ENCODE measurements around the gene BMP8B. TPM values are rescaled to one million over a fixed set of nuclear protein-coding genes. Genes with fewer than 3 reads are reported as not detected.
"Not testable (repeated sequence)": the region's sequence is repeated elsewhere in the genome, so short reads cannot be mapped to it uniquely, and the experiment has no call there.

BMP8B gene
- total RNA-seq, 1 donor from 2014 or later = 0.33 TPM

DNA sequence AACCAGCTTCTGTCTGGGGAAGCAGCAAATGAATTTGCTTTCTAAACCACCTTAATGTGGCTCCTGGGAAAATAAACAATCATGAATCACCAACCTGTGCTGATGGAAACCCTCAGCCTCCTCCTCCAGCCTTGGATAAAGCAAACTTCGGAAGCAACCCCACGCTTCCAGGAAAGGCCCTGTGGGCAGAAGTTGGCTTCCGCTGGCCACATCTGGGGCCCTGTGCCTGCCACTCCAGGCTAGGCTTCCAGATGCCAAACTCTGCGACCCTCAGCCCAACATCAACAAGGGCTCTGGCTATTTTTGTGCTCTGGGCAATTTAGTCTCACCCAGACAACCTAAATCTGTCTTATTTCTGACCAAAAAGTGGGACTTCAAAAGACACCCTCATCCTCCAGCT is 11.4 kb downstream of the BMP8B start:
- intact Hi-C loops (cut with micrococcal nuclease) = no loop called here
- H3K36me3 ChIP-seq = no peaks in the 10 kb centered on the region

GRCh38 chr1:39776886-39777285 is 11.8 kb downstream of the BMP8B start:
- DNase-seq = no peak
- no peaks in the 10 kb centered on the region for H3K4me1 ChIP-seq
- TF ChIP-seq, protein P1, sequence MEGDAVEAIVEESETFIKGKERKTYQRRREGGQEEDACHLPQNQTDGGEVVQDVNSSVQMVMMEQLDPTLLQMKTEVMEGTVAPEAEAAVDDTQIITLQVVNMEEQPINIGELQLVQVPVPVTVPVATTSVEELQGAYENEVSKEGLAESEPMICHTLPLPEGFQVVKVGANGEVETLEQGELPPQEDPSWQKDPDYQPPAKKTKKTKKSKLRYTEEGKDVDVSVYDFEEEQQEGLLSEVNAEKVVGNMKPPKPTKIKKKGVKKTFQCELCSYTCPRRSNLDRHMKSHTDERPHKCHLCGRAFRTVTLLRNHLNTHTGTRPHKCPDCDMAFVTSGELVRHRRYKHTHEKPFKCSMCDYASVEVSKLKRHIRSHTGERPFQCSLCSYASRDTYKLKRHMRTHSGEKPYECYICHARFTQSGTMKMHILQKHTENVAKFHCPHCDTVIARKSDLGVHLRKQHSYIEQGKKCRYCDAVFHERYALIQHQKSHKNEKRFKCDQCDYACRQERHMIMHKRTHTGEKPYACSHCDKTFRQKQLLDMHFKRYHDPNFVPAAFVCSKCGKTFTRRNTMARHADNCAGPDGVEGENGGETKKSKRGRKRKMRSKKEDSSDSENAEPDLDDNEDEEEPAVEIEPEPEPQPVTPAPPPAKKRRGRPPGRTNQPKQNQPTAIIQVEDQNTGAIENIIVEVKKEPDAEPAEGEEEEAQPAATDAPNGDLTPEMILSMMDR (IDR thresholded peaks at IDR 0.05; ENCODE audit: borderline replicate concordance) = no peak
- H3K9me3 ChIP-seq (replicated peaks) = no peaks in the 10 kb centered on the region
- no peak overlapping the region for H3K27ac ChIP-seq (replicated peaks)
- intact Hi-C loops (cut with micrococcal nuclease) = no loop called here
- H3K4me3 ChIP-seq = no peak overlapping the region
- H3K36me3 ChIP-seq = no peaks in the 10 kb centered on the region
- peaks cover 40% of the 10 kb centered on the region for H3K27me3 ChIP-seq (ENCODE audit: low read depth)

More for the DNA sequence above, 11.4 kb downstream of the BMP8B start:
- Histone ChIP-seq H3K27me3 (ENCODE audit: low read depth) (peaks cover 43% of the 10 kb centered on the region), H3K4me3 (no peak overlapping the region), H3K4me1 (no peaks in the 10 kb centered on the region), H3K27ac (replicated peaks) (no peak overlapping the region), H3K9me3 (replicated peaks) (no peaks in the 10 kb centered on the region)
- TF ChIP-seq, protein P1 (IDR thresholded peaks at IDR 0.05; ENCODE audit: borderline replicate concordance) = no peak
- DNase-seq = no peak

DNA sequence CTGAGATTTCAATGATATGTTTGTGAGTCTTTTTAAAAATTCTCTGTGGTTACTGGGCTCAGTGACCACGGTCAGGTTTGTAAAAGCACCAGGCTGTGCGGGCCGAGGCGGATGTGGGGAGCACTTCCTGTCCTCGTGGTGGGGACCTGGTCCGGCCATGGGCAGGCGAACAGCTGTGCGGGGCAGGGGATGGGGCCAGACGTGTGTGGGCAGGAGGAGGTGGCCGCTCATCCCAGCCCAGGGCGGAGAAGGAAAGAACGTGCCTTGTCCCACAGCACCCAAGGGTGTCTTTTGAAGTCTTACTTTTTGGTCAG is 12.3 kb downstream of the BMP8B start:
- H3K27me3 ChIP-seq (ENCODE audit: low read depth) = peaks cover 41% of the 10 kb centered on the region
- no peak overlapping the region for H3K27ac ChIP-seq (replicated peaks)
- no peaks in the 10 kb centered on the region for H3K9me3 ChIP-seq (replicated peaks)
- DNase-seq = no peak
- TF ChIP-seq, protein P1 (IDR thresholded peaks at IDR 0.05; ENCODE audit: borderline replicate concordance) = no peak
- H3K36me3 ChIP-seq = no peaks in the 10 kb centered on the region
- intact Hi-C loops (cut with micrococcal nuclease) = no loop called here
- H3K4me1 ChIP-seq = no peaks in the 10 kb centered on the region
- H3K4me3 ChIP-seq = no peak overlapping the region

DNA sequence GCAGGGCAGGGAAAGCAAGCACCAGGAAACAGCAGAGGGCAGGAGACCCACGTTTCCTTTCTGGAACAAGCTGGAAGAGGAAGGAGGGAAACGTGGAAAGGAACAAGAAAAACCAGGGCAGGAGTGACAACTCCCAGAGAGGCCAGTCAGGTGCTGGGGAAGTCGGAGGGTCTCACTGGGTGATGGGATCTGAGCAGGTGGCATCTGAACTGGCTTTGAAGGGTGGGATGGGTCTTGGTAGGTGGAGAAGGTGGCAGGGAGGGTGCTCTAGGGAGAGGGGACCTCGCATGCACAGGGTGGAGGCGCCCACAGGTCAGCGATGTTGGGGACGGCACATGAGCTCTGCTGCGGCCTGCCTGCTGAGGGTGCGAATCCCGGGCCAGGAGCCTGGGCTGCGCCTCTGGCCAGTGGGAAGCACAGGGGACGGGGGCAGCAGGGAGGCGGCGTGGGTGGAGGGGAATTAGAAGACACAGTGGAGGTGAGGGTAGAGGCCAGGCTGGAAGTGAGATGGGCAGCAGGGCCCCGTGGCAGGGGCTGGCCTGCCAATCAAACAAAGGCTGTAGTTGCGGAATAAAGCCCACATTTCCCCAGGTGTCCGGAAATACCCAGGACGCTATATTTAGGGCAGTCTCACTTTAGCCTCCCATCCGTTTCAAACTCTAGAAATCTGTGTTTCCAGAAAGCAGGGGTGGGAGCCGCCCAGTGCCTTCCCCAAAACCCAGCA is 12.8 kb downstream of the BMP8B start:
- H3K9me3 ChIP-seq (replicated peaks); H3K4me3 ChIP-seq; H3K27ac ChIP-seq (replicated peaks); DNase-seq; H3K36me3 ChIP-seq; intact Hi-C loops (cut with micrococcal nuclease); H3K4me1 ChIP-seq: not testable (repeated sequence)
- H3K27me3 ChIP-seq (ENCODE audit: low read depth) = peaks cover 46% of the 10 kb centered on the region

- not testable (repeated sequence) for DNase-seq, H3K36me3 ChIP-seq
These were observed 13.5 kb downstream of the BMP8B start for GRCh38 chr1:39775141-39775540.

DNA sequence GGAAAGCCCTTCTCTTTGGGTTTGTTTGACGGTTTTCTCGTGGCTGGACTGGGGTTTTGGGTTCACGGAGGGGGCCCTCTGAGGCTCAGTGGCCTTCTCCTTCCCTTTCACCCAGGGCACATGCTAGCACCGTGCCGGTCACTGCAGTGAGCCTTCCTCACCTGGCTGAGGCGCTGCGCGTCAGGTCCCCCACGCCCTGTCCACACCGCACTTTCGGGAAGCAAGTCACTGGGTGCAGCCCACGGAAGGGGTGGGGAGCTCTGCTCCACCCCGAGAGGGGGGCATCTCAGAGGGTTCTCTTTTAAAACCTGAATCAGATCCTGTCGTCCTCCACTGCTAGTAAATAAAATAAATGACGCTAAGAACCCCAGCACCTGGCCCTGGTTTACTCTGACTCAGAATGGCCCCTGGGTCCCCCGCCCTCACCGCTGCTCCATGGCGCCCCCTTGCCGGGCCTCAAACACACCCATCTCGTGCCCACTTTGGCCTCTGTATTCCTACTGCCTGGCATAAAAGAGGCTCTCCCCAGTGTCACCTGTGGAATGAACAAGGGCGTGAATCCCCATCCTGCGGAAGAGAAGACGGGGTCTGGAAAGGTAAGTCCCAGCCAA is 15.2 kb downstream of the BMP8B start:
- H3K27ac ChIP-seq (replicated peaks); H3K4me1 ChIP-seq; H3K36me3 ChIP-seq; intact Hi-C loops (cut with micrococcal nuclease); DNase-seq; H3K4me3 ChIP-seq; H3K9me3 ChIP-seq (replicated peaks): not testable (repeated sequence)
- H3K27me3 ChIP-seq (ENCODE audit: low read depth) = peaks cover 27% of the 10 kb centered on the region

More at GRCh38 chr1:39775141-39775540, 13.5 kb downstream of the BMP8B start:
- intact Hi-C loops (cut with micrococcal nuclease); H3K4me3 ChIP-seq; H3K9me3 ChIP-seq (replicated peaks); H3K4me1 ChIP-seq; H3K27ac ChIP-seq (replicated peaks): not testable (repeated sequence)
- H3K27me3 ChIP-seq (ENCODE audit: low read depth) = peaks cover 40% of the 10 kb centered on the region

GRCh38 chr1:39771022-39771532 is 17.6 kb downstream of the BMP8B start, which contains the start of gene OXCT2:
OXCT2 (minus strand) TSS chr1:39771348; CDS start chr1:39771255, 93 bp downstream.
- intact Hi-C loops (cut with micrococcal nuclease) = not testable (repeated sequence)
- peak within 1 kb of the TSS; percentile 50 for H3K4me3 ChIP-seq

DNA sequence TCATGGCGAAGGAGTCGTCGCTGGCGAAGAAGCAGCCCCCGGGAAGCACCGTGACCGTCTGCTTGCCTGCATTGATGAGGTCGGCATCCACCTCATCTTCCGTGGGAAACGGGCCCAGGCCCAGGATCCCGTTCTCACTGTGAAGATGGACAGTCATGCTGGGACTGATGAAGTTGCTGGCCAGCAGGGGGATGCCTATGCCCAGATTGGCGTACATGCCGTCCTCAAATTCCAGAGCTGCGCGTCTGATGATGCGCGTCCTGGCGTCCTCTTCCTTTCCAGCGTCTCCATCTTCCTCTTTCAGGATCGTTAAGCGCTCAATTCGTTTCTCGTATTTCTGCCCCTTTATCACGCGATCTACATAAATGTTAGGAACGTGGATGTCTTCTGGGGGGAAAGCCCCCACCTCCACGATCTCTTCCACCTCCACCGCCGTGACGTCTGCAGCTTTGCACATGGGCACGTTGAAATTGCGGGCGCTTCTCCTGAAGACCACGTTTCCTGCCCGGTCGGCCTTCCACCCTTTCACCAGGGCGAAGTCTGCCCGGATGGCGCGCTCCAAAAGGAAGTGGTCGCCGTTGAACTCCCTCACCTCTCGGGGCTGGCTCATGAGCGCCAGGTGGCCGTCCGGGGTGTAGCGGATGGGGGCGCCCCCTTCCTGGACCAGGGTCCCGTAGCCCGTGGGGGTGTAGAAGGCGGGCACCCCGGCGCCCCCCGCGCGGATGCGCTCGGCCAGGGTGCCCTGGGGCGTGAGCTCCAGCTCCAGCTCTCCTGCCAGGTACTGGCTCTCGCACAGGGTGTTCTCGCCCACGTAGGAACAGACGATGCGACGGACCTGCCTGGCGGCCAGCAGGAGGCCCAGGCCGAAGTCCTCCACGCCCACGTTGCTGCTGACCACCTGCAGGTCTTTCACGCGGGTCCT is 18.3 kb downstream of the BMP8B start:
- H3K4me1 ChIP-seq; DNase-seq; H3K36me3 ChIP-seq; intact Hi-C loops (cut with micrococcal nuclease); H3K9me3 ChIP-seq (replicated peaks); H3K4me3 ChIP-seq; H3K27ac ChIP-seq (replicated peaks): not testable (repeated sequence)
- H3K27me3 ChIP-seq (ENCODE audit: low read depth) = peaks cover 13% of the 10 kb centered on the region

More at GRCh38 chr1:39771022-39771532, 17.6 kb downstream of the BMP8B start, which contains the start of gene OXCT2:
- not testable (repeated sequence) for H3K9me3 ChIP-seq (replicated peaks); H3K4me1 ChIP-seq; H3K27ac ChIP-seq (replicated peaks); DNase-seq; H3K36me3 ChIP-seq
- peaks cover 17% of the 10 kb centered on the region for H3K27me3 ChIP-seq (ENCODE audit: low read depth)

DNA sequence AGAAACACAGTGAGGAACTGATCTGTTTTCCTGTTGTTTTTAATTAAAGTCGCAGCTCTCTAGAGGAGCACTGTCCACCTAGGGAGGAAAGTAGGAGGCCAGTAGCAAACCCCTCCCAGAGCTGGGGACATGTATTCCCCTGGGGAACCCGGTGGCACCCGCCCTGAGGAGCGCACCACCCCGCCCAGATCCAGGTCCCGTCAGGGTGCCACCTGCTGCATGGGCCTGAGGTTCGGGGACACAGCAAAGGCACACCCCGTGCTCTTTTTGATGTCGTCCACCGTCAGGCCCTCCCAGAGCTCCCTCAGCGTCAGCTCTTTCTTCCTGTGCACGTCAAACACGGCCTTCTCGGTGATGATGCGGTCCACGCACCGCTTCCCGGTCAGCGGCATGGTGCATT is 19.2 kb downstream of the BMP8B start:
- H3K4me1 ChIP-seq; H3K36me3 ChIP-seq; H3K9me3 ChIP-seq (replicated peaks); DNase-seq; H3K4me3 ChIP-seq; H3K27ac ChIP-seq (replicated peaks); H3K27me3 ChIP-seq (ENCODE audit: low read depth); intact Hi-C loops (cut with micrococcal nuclease): not testable (repeated sequence)

DNA sequence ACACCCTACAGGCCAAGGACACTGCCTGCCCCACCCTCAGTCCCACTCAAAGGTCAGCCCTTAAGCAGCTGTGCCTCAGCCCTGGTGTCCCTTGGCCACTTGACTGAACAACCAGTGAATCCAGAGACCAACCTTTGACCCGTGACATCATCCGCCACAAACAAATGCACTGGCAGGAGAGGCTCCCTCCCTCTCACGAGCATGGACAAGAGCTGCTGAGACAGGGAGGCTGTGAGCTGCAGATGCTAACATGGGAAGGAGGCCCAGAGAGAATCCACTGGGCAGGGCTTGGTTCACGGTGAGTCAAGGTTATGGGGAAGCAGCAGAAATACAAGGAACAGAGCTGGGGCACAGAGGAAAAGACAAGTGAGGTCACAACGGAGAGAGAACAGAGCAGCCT is 22.2 kb downstream of the BMP8B start:
- H3K27ac ChIP-seq (replicated peaks); H3K4me3 ChIP-seq; H3K27me3 ChIP-seq (ENCODE audit: low read depth); H3K4me1 ChIP-seq; intact Hi-C loops (cut with micrococcal nuclease); DNase-seq; H3K9me3 ChIP-seq (replicated peaks); H3K36me3 ChIP-seq: not testable (repeated sequence)

All from left ventricle myocardium inferior (tissue), 1 donor.